A549 treated with dexamethasone at 1 μM for 4 hours (cell line): ENCODE measurements around the gene HLA-DOA. TPM values are rescaled to one million over a fixed set of nuclear protein-coding genes. Genes with fewer than 3 reads are reported as not detected.

Experiments used
- total RNA-seq: library from RNA; stranded (reverse); fragments of 200-300 nt; extraction: Qiagen RNA extraction; gene quantifications from 5 replicates; pipeline ENCODE4 v1.2.3, GENCODE V29; 2022

Gene HLA-DOA
- total RNA-seq = 0.09 TPM in 1 of 5 replicates, not detected in the others

GRCh38 chr6:33008944-33009861 is at the start of gene HLA-DOA:
HLA-DOA (minus strand) TSS chr6:33009591.

GRCh38 chr6:32968093-32968866 is 41.1 kb downstream of the HLA-DOA start, which contains the start of gene BRD2:
BRD2 (plus strand) TSS chr6:32968594; CDS start chr6:32972899, 4,305 bp downstream.

Other genes starting within 250 kb of the HLA-DOA start
- gene HLA-DQB2, start 246.1 kb downstream of the HLA-DOA start, total RNA-seq = not detected in 5 replicates
- gene HLA-DOB, start 192.6 kb downstream of the HLA-DOA start, total RNA-seq = 0.08 to 0.21 TPM (median 0.09 TPM) in 3 of 5 replicates, not detected in the others
- 16.4 to 22.6 TPM (median 18.9 TPM) in 5 replicates for gene TAP2, start 170.9 kb downstream of the HLA-DOA start, total RNA-seq
- gene PSMB8, start 165.5 kb downstream of the HLA-DOA start, total RNA-seq = 16.6 to 22.5 TPM (median 18.3 TPM) in 5 replicates
- gene TAP1, start 155.9 kb downstream of the HLA-DOA start, total RNA-seq = 33.3 to 38.0 TPM (median 35.1 TPM) in 5 replicates
- gene PSMB9, start 155.4 kb downstream of the HLA-DOA start, total RNA-seq = 15.3 to 22.0 TPM (median 17.4 TPM) in 5 replicates
- 1.4 to 1.9 TPM (median 1.7 TPM) in 5 replicates for gene HLA-DMB, start 68.6 kb downstream of the HLA-DOA start, total RNA-seq
- gene HLA-DMA, start 56.5 kb downstream of the HLA-DOA start, total RNA-seq = 2.5 to 3.9 TPM (median 3.3 TPM) in 5 replicates
- gene BRD2, start 41.0 kb downstream of the HLA-DOA start, total RNA-seq = 105 to 148 TPM (median 138 TPM) in 5 replicates
- gene HLA-DPA1, start 64.1 kb upstream of the HLA-DOA start, total RNA-seq = 0.09 to 0.11 TPM in 2 of 5 replicates, not detected in the others
- not detected in 5 replicates for gene HLA-DPB1, start 66.4 kb upstream of the HLA-DOA start, total RNA-seq
- 0.51 to 0.91 TPM (median 0.81 TPM) in 5 replicates for gene COL11A2, start 182.9 kb upstream of the HLA-DOA start, total RNA-seq
- 16.1 to 20.8 TPM (median 19.2 TPM) in 5 replicates for gene RXRB, start 191.1 kb upstream of the HLA-DOA start, total RNA-seq
- 103 to 110 TPM (median 108 TPM) in 5 replicates for gene SLC39A7, start 191.3 kb upstream of the HLA-DOA start, total RNA-seq
- gene HSD17B8, start 195.1 kb upstream of the HLA-DOA start, total RNA-seq = 12.2 to 14.2 TPM (median 13.3 TPM) in 5 replicates
- gene RING1, start 198.9 kb upstream of the HLA-DOA start, total RNA-seq = 21.2 to 24.5 TPM (median 23.0 TPM) in 5 replicates